ENCODE results near the gene DOCK8. TPM values are rescaled to one million over a fixed set of nuclear protein-coding genes. Genes with fewer than 3 reads are reported as not detected.

The DOCK8 gene
- total RNA-seq, 1 experiment from 2014 or later = 1.4 TPM

- Histone ChIP-seq H4K8ac (replicated peaks; ENCODE audit: insufficient read length, low read depth, low read length) (no peak overlapping the region), H3K14ac (ENCODE audit: insufficient read depth, low read length) (no peak overlapping the region), H2BK20ac (ENCODE audit: low read depth, low read length, poor library complexity, severe bottlenecking) (no peak overlapping the region), H2BK5ac (ENCODE audit: insufficient read length, low read length) (no peak overlapping the region), H2AK5ac (ENCODE audit: insufficient read length, low read length) (no peak overlapping the region), H2BK15ac (ENCODE audit: low read depth, low read length) (no peak overlapping the region), H3K27me3 (ENCODE audit: insufficient read depth, low read length) (no peaks in the 10 kb centered on the region), H2AFZ (ENCODE audit: low read length) (no peak overlapping the region), H3K23ac (ENCODE audit: insufficient read length, low read depth, low read length) (no peak overlapping the region), H3K4ac (ENCODE audit: low read depth, low read length) (no peak overlapping the region), H2BK120ac (ENCODE audit: low read depth, low read length, poor library complexity, severe bottlenecking) (no peak overlapping the region), H4K20me1 (ENCODE audit: control insufficient read depth, insufficient read depth, insufficient read length) (no peaks in the 10 kb centered on the region), H3K79me2 (ENCODE audit: insufficient read depth, low read length) (no peaks in the 10 kb centered on the region), H3K4me2 (ENCODE audit: insufficient read depth, insufficient read length, low read length) (no peak overlapping the region), H3K4me1 (ENCODE audit: insufficient read depth, low read length) (peaks cover 5% of the 10 kb centered on the region; the same call in 1 of the 2 replicates), H4K5ac (ENCODE audit: insufficient read length, low read depth, low read length) (no peak overlapping the region), H3K27ac (ENCODE audit: insufficient read length, low read depth, low read length) (no peak overlapping the region), H3K23me2 (ENCODE audit: insufficient read length, low read depth, low read length, poor library complexity, severe bottlenecking) (no peaks in the 10 kb centered on the region), H2BK12ac (ENCODE audit: insufficient read length, low read depth, low read length) (no peak overlapping the region), H4K91ac (ENCODE audit: insufficient read length, low read depth, low read length) (no peak overlapping the region), H3T11ph (ENCODE audit: low read length) (no peak overlapping the region), H3K79me1 (ENCODE audit: insufficient read depth, low read depth, low read length, poor library complexity, severe bottlenecking) (no peaks in the 10 kb centered on the region), H3K18ac (ENCODE audit: insufficient read length, low read depth, low read length) (no peak overlapping the region), H3K9ac (ENCODE audit: extremely low read depth, insufficient read length, low read length) (no peak overlapping the region), H3K9me3 (ENCODE audit: control insufficient read depth, low read depth, low read length) (no peaks in the 10 kb centered on the region), H3K56ac (ENCODE audit: insufficient read length, low read depth, low read length) (no peak overlapping the region)
- peaks cover 6% of the 10 kb centered on the region for H3K27me3 Mint-ChIP-seq (ENCODE audit: low read depth)
- TF ChIP-seq CTCF (conservative IDR thresholded peaks at IDR 0.05) = no peak
- H3K27ac Mint-ChIP-seq = peak overlapping the region in 2 of 3 experiments; percentile 42 to 62; a peak in 6 of 7 replicates
- peak overlapping the region; percentile 5 to 9; a peak in 3 of 5 replicates for H3K4me3 Mint-ChIP-seq
- WGBS (ENCODE audit: extremely low coverage, insufficient read length, low lambda C conversion rate) = no CpG with 5 or more reads among the region's 2 CpGs
- H3K36me3 Mint-ChIP-seq (ENCODE audit: insufficient read depth in 1 of 3, low read depth in 3 of 3) = no peaks in the 10 kb centered on the region
- peak; percentile 49 for DNase-seq
- peaks cover 35 to 36% of the 10 kb centered on the region in 2 experiments for H3K4me1 Mint-ChIP-seq
- H3K9me3 Mint-ChIP-seq = no peaks in the 10 kb centered on the region
Measured at GRCh38 chr9:326667-327066, 112.0 kb downstream of the DOCK8 start.
